Astrocyte (in vitro differentiated cells and primary cell): Measurements from ENCODE around the gene AGPS. TPM values are rescaled to one million over a fixed set of nuclear protein-coding genes. Genes with fewer than 3 reads are reported as not detected.

Source experiments
- DNase-seq: peaks from one replicate; pipeline ENCODE4 v3.0.0-alpha.2; 2010; ENCODE audit warnings: low read depth
- FAIRE-seq: peaks from 2 replicates; lab custom pipeline; 2011; peaks lifted over from hg19 to GRCh38; lab: Jason Lieb, UNC
- H2AFZ ChIP-seq: 2 replicates; pipeline ENCODE4 v1.6.0; 2012; ENCODE audit warnings: low read depth, low read length, inconsistent platforms
- H3K27ac ChIP-seq: 2 replicates; pipeline ENCODE4 v1.5.1; 2011; ENCODE audit warnings: low read depth, low read length, inconsistent platforms
- H3K27me3 ChIP-seq: 2 replicates; pipeline ENCODE4 v1.6.0; 2011; ENCODE audit warnings: low read length, inconsistent platforms; ENCODE audit not compliant: insufficient read depth
- H3K36me3 ChIP-seq: 2 replicates; pipeline ENCODE4 v1.5.1; 2011; ENCODE audit warnings: low read length, inconsistent platforms; ENCODE audit not compliant: insufficient read depth
- H3K4me1 ChIP-seq: 2 replicates; pipeline ENCODE4 v1.5.1; 2011; ENCODE audit warnings: low read length, inconsistent platforms; ENCODE audit not compliant: insufficient read depth
- H3K4me2 ChIP-seq: 2 replicates; pipeline ENCODE4 v1.6.0; 2012; ENCODE audit warnings: low read length, inconsistent platforms
- H3K4me3 ChIP-seq: 2 replicates; pipeline ENCODE4 v1.5.1; 2011; ENCODE audit warnings: low read depth, mild to moderate bottlenecking, low read length, inconsistent platforms; ENCODE audit not compliant: insufficient read depth
- H3K79me2 ChIP-seq: 2 replicates; pipeline ENCODE4 v1.6.0; 2012; ENCODE audit warnings: mild to moderate bottlenecking, low read length, inconsistent platforms; ENCODE audit not compliant: insufficient read depth
- H3K9ac ChIP-seq: 2 replicates; pipeline ENCODE4 v1.6.0; 2012; ENCODE audit warnings: mild to moderate bottlenecking, low read length, inconsistent platforms
- H3K9me3 ChIP-seq: 2 replicates; pipeline ENCODE4 v1.5.1; 2012; ENCODE audit warnings: low read depth, mild to moderate bottlenecking, low read length, inconsistent platforms; ENCODE audit not compliant: insufficient read depth
- H4K20me1 ChIP-seq: 2 replicates; pipeline ENCODE4 v1.6.0; 2012; ENCODE audit warnings: low read length, inconsistent platforms; ENCODE audit not compliant: insufficient read depth
- H3K27ac Mint-ChIP-seq: one replicate; pipeline ENCODE4 v1.8.0; 2021; ENCODE audit warnings: mild to moderate bottlenecking, mixed read lengths; ENCODE audit not compliant: unreplicated experiment
- H3K27me3 Mint-ChIP-seq: one replicate; pipeline ENCODE4 v1.8.0; 2021; ENCODE audit warnings: low read depth, mixed read lengths; ENCODE audit not compliant: unreplicated experiment
- H3K36me3 Mint-ChIP-seq: one replicate; pipeline ENCODE4 v1.8.0; 2021; ENCODE audit warnings: low read depth, mixed read lengths; ENCODE audit not compliant: unreplicated experiment
- H3K4me1 Mint-ChIP-seq: one replicate; pipeline ENCODE4 v1.8.0; 2021; ENCODE audit warnings: low read depth, mixed read lengths; ENCODE audit not compliant: unreplicated experiment
- H3K4me3 Mint-ChIP-seq: one replicate; pipeline ENCODE4 v1.8.0; 2021; ENCODE audit warnings: mild to moderate bottlenecking, moderate library complexity, mixed read lengths; ENCODE audit not compliant: unreplicated experiment
- H3K9me3 Mint-ChIP-seq: one replicate; pipeline ENCODE4 v1.8.0; 2021; ENCODE audit warnings: mild to moderate bottlenecking, mixed read lengths; ENCODE audit not compliant: unreplicated experiment
- EZH2 ChIP-seq: IDR thresholded peaks from 2 replicates; pipeline ENCODE4 v1.6.1; 2012; ENCODE audit warnings: mild to moderate bottlenecking, low read length, inconsistent platforms; ENCODE audit not compliant: insufficient read depth
- total RNA-seq: library from RNA; stranded (reverse); gene quantifications from 2 replicates; pipeline ENCODE4 v1.2.1, GENCODE V29; 2021
- TF ChIP-seq, protein P1 (sequence below): IDR thresholded peaks from 2 replicates; pipeline ENCODE4 v1.5.1; 2011; ENCODE audit warnings: low read depth, mild to moderate bottlenecking, inconsistent platforms, low read length, moderate library complexity; ENCODE audit not compliant: insufficient read depth

Gene AGPS
- total RNA-seq, 1 donor from 2014 or later, result 66.2 TPM

DNA sequence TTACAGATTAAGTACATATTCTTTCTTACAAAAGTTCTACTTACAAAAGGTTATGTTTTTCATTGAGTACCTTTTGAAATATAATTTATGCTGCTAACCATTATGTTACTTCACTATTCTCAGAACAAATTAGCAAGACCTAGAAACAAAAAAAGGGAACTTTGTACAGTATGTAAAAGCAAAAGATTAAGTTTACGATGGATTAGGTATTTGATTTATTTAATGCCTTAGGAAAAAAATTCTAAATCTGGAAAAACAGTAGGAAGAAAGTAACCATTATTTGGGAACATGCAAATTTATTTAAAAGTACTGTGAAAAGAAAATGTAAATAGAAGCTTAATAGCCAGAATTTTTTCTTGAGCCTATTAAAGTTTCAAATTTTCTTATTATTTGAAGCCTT lies 144.6 kb downstream of the AGPS start:
- no peaks in the 10 kb centered on the region for H3K4me1 ChIP-seq
- no peaks in the 10 kb centered on the region for H4K20me1 ChIP-seq
- Mint-ChIP-seq H3K4me3 (no peak overlapping the region), H3K4me1 (peaks cover 6% of the 10 kb centered on the region), H3K27me3 (no peaks in the 10 kb centered on the region), H3K27ac (no peak overlapping the region), H3K9me3 (no peaks in the 10 kb centered on the region), H3K36me3 (no peaks in the 10 kb centered on the region)
- H3K36me3 ChIP-seq, result peaks cover 3% of the 10 kb centered on the region
- FAIRE-seq, result no peak
- no peak overlapping the region for H3K9ac ChIP-seq
- no peak overlapping the region for H3K4me2 ChIP-seq
- H3K9me3 ChIP-seq, result no peaks in the 10 kb centered on the region
- no peaks in the 10 kb centered on the region for H3K79me2 ChIP-seq
- DNase-seq, result no peak
- H3K4me3 ChIP-seq, result no peak overlapping the region
- no peak overlapping the region for H3K27ac ChIP-seq
- no peaks in the 10 kb centered on the region for H3K27me3 ChIP-seq
- no peak for TF ChIP-seq EZH2
- TF ChIP-seq, protein P1, sequence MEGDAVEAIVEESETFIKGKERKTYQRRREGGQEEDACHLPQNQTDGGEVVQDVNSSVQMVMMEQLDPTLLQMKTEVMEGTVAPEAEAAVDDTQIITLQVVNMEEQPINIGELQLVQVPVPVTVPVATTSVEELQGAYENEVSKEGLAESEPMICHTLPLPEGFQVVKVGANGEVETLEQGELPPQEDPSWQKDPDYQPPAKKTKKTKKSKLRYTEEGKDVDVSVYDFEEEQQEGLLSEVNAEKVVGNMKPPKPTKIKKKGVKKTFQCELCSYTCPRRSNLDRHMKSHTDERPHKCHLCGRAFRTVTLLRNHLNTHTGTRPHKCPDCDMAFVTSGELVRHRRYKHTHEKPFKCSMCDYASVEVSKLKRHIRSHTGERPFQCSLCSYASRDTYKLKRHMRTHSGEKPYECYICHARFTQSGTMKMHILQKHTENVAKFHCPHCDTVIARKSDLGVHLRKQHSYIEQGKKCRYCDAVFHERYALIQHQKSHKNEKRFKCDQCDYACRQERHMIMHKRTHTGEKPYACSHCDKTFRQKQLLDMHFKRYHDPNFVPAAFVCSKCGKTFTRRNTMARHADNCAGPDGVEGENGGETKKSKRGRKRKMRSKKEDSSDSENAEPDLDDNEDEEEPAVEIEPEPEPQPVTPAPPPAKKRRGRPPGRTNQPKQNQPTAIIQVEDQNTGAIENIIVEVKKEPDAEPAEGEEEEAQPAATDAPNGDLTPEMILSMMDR, result no peak
- H2AFZ ChIP-seq, result no peak overlapping the region

DNA sequence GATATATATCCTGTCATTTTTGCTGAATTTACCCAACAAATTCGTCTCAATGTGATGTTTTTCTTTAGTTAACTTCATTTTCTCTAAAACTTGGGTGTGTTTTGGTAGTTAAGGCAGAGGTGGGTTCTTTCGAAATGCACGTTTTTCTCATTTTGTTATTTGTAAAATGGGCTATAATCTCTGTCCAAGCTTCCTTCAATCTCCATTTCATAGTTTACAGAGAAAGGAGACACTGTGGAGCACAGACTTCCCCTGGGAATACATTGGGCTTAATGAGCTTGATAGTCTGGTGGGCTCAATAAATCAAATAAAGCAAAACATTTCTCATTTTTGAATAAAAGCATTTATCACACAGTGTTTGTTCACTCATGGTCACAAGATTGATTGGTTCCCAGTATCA lies 145.1 kb downstream of the AGPS start:
- Mint-ChIP-seq H3K4me3 (no peak overlapping the region), H3K4me1 (peaks cover 9% of the 10 kb centered on the region), H3K36me3 (no peaks in the 10 kb centered on the region), H3K27me3 (no peaks in the 10 kb centered on the region), H3K9me3 (no peaks in the 10 kb centered on the region), H3K27ac (no peak overlapping the region)
- Histone ChIP-seq H3K4me2 (no peak overlapping the region), H3K4me1 (peaks cover 2% of the 10 kb centered on the region), H4K20me1 (no peaks in the 10 kb centered on the region), H3K27me3 (no peaks in the 10 kb centered on the region), H3K36me3 (peaks cover 3% of the 10 kb centered on the region), H3K9ac (no peak overlapping the region), H3K9me3 (no peaks in the 10 kb centered on the region), H2AFZ (no peak overlapping the region), H3K4me3 (no peak overlapping the region), H3K27ac (no peak overlapping the region), H3K79me2 (no peaks in the 10 kb centered on the region)
- DNase-seq (no peak), FAIRE-seq (no peak)
- TF ChIP-seq EZH2, result no peak
- TF ChIP-seq, protein P1, result no peak

DNA sequence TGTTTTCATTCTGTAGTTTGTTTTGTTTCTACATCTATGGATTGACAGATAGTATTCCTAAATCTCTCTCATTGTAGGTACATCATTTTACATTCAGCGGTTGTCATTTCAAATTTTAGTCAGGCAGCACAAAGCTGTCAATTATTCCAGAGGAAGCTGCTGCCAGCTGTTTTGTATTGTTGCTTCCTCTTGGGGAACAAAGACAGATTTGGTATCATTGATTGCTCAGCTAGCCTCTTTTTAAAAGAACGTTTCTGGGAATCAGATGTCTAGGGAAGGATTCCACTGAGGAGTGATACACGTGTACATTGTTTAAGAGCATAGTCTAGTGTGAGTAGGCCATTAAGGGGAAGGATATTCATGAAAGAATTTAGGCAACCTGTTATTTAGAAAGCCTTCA lies 145.8 kb downstream of the AGPS start:
- no peaks in the 10 kb centered on the region for H3K27me3 Mint-ChIP-seq
- TF ChIP-seq, protein P1, result no peak
- TF ChIP-seq EZH2, result no peak
- H3K27ac ChIP-seq, result no peak overlapping the region
- no peaks in the 10 kb centered on the region for H3K27me3 ChIP-seq
- peaks cover 3% of the 10 kb centered on the region for H3K36me3 ChIP-seq
- no peak overlapping the region for H3K4me2 ChIP-seq
- no peaks in the 10 kb centered on the region for H3K79me2 ChIP-seq
- no peak overlapping the region for H3K4me3 ChIP-seq
- no peak for DNase-seq
- no peak overlapping the region for H2AFZ ChIP-seq
- H3K4me3 Mint-ChIP-seq, result no peak overlapping the region
- H3K9me3 ChIP-seq, result no peaks in the 10 kb centered on the region
- H3K9me3 Mint-ChIP-seq, result no peaks in the 10 kb centered on the region
- no peak overlapping the region for H3K9ac ChIP-seq
- no peaks in the 10 kb centered on the region for H3K36me3 Mint-ChIP-seq
- no peak overlapping the region for H3K27ac Mint-ChIP-seq
- no peaks in the 10 kb centered on the region for H4K20me1 ChIP-seq
- H3K4me1 ChIP-seq, result peaks cover 9% of the 10 kb centered on the region
- FAIRE-seq, result no peak
- peaks cover 15% of the 10 kb centered on the region for H3K4me1 Mint-ChIP-seq
